H1 (cell line): ENCODE measurements around the gene DCHS1. TPM values are rescaled to one million over a fixed set of nuclear protein-coding genes. Genes with fewer than 3 reads are reported as not detected.

Experiments
- CTCF ChIA-PET: fragments of 300-600 bp; sonication (Branson Sonifier 250); formaldehyde crosslinking; loops from one replicate; lab custom pipeline; 2021; ENCODE audit not compliant: partially characterized antibody; lab: Charles Lee
- POLR2A ChIA-PET: fragments of 300-600 bp; sonication (Branson Sonifier 250); formaldehyde crosslinking; loops from one replicate; lab custom pipeline; 2021; ENCODE audit warnings: inconsistent platforms; ENCODE audit not compliant: partially characterized antibody; lab: Charles Lee
- DNase-seq, 2 experiments: peaks; one replicate each; pipeline versions ENCODE4 v3.0.0 to v3.0.0-alpha.2; 2010 to 2022; ENCODE audit warnings: low spot score in 2 of 2, low read depth in 1 of 2, mixed read lengths in 1 of 2
- FAIRE-seq: peaks from 2 replicates; lab custom pipeline; 2011; peaks lifted over from hg19 to GRCh38; lab: Jason Lieb, UNC
- H2AFZ ChIP-seq: 2 replicates; pipeline ENCODE4 v1.8.1; 2012; ENCODE audit warnings: low read length, inconsistent platforms
- H2AK5ac ChIP-seq: 2 replicates; pipeline ENCODE4 v1.6.1; 2013; ENCODE audit warnings: low read depth, low read length
- H2BK120ac ChIP-seq: replicated peaks from 2 replicates; pipeline ENCODE3; 2013; ENCODE audit warnings: low read depth, low read length, inconsistent platforms
- H2BK12ac ChIP-seq: 2 replicates; pipeline ENCODE4 v1.6.1; 2013; ENCODE audit warnings: low read depth, low read length
- H2BK15ac ChIP-seq: 2 replicates; pipeline ENCODE4 v1.6.1; 2013; ENCODE audit warnings: low read length
- H2BK20ac ChIP-seq: 2 replicates; pipeline ENCODE4 v1.6.1; 2013; ENCODE audit warnings: low read length
- H2BK5ac ChIP-seq: 2 replicates; pipeline ENCODE4 v1.6.1; 2013; ENCODE audit warnings: low read depth, low read length
- H3K14ac ChIP-seq: 2 replicates; pipeline ENCODE4 v1.6.1; 2013; ENCODE audit warnings: inconsistent platforms; ENCODE audit not compliant: insufficient read length
- H3K18ac ChIP-seq: 2 replicates; pipeline ENCODE4 v1.6.1; 2013; ENCODE audit warnings: low read length; ENCODE audit errors: extremely low read depth
- H3K23ac ChIP-seq: 2 replicates; pipeline ENCODE4 v1.6.1; 2013; ENCODE audit warnings: inconsistent platforms; ENCODE audit not compliant: insufficient read length
- H3K23me2 ChIP-seq: 2 replicates; pipeline ENCODE4 v1.6.1; 2013; ENCODE audit warnings: low read depth, low read length
- H3K27ac ChIP-seq: 2 replicates; pipeline ENCODE4 v1.6.1; 2011; ENCODE audit warnings: low read depth, low read length, inconsistent platforms
- H3K27me3 ChIP-seq, 4 experiments: replicated peaks in 1 of 4; 1 replicate in 1 of 4; 2 replicates in 3 of 4; pipeline versions ENCODE4 v1.6.1 to v1.8.1; 2011 to 2013; ENCODE audit warnings: low read length in 3 of 4, mild to moderate bottlenecking in 3 of 4, inconsistent platforms in 2 of 4, mixed read lengths in 2 of 4, moderate library complexity in 1 of 4; ENCODE audit not compliant: control insufficient read depth in 3 of 4, insufficient read depth in 3 of 4; ENCODE audit errors: extremely low read depth in 1 of 4
- H3K36me3 ChIP-seq, 4 experiments: 2 replicates each; pipeline versions ENCODE4 v1.6.1 to v1.8.1; 2011 to 2013; ENCODE audit warnings: mild to moderate bottlenecking in 4 of 4, low read length in 3 of 4, moderate library complexity in 2 of 4, control low read depth in 1 of 4, inconsistent platforms in 1 of 4; ENCODE audit not compliant: insufficient read depth in 4 of 4, control insufficient read depth in 2 of 4
- H3K4ac ChIP-seq: replicated peaks from 2 replicates; pipeline ENCODE3; 2013; ENCODE audit warnings: low read length, low read depth, mixed read lengths, inconsistent platforms; ENCODE audit not compliant: insufficient read length
- H3K4me1 ChIP-seq, 4 experiments: replicated peaks in 1 of 4; 1 replicate in 1 of 4; 2 replicates in 3 of 4; pipeline versions ENCODE4 v1.6.1 to v1.8.1; 2011 to 2013; ENCODE audit warnings: low read length in 3 of 4, inconsistent platforms in 2 of 4, mixed read lengths in 1 of 4; ENCODE audit not compliant: insufficient read depth in 4 of 4, control insufficient read depth in 3 of 4
- H3K4me2 ChIP-seq, 2 experiments: 2 replicates each; pipeline versions ENCODE4 v1.6.1 to v1.8.1; 2011 to 2013; ENCODE audit warnings: low read depth in 2 of 2, low read length in 2 of 2, control low read depth in 1 of 2, inconsistent platforms in 1 of 2, mild to moderate bottlenecking in 1 of 2; ENCODE audit not compliant: insufficient read depth in 1 of 2
- H3K4me3 ChIP-seq, 4 experiments: fragments of 200-600, 300-600 bp in 1 of 4; sonication (generic), shearing (Covaris generic), sonication (Bioruptor Twin) in 1 of 4; 2 replicates each; pipeline versions ENCODE4 v1.5.1 to v1.8.1; 2011 to 2016; ENCODE audit warnings: low read length in 4 of 4, low read depth in 3 of 4, control low read depth in 2 of 4, inconsistent platforms in 2 of 4, mild to moderate bottlenecking in 2 of 4, mixed read lengths in 1 of 4, moderate library complexity in 1 of 4; ENCODE audit not compliant: insufficient read depth in 2 of 4; ENCODE audit errors: extremely low read depth in 1 of 4
- H3K56ac ChIP-seq: replicated peaks from 2 replicates; pipeline ENCODE3; 2013; ENCODE audit warnings: low read depth, mild to moderate bottlenecking, mixed read lengths, low read length, inconsistent platforms; ENCODE audit not compliant: insufficient read length
- H3K79me1 ChIP-seq: 2 replicates; pipeline ENCODE4 v1.6.1; 2013; ENCODE audit warnings: low read depth, low read length, control low read depth
- H3K79me2 ChIP-seq, 2 experiments: 2 replicates each; pipeline versions ENCODE4 v1.6.1 to v1.8.1; 2012 to 2013; ENCODE audit warnings: low read length in 2 of 2, mild to moderate bottlenecking in 2 of 2, inconsistent platforms in 1 of 2; ENCODE audit not compliant: insufficient read depth in 2 of 2, control insufficient read depth in 1 of 2
- H3K9ac ChIP-seq, 4 experiments: replicated peaks in 1 of 4; 1 replicate in 1 of 4; 2 replicates in 3 of 4; pipeline versions ENCODE4 v1.6.1 to v1.8.1; 2011 to 2013; ENCODE audit warnings: low read depth in 3 of 4, low read length in 3 of 4, control low read depth in 2 of 4, mild to moderate bottlenecking in 2 of 4, moderate library complexity in 2 of 4, inconsistent platforms in 1 of 4; ENCODE audit errors: extremely low read depth in 1 of 4
- H3K9me3 ChIP-seq, 2 experiments: 2 replicates each; pipeline versions ENCODE4 v1.6.1 to v1.8.1; 2012 to 2013; ENCODE audit warnings: mild to moderate bottlenecking in 2 of 2, moderate library complexity in 2 of 2, control low read depth in 1 of 2, inconsistent platforms in 1 of 2, low read depth in 1 of 2, low read length in 1 of 2, mixed read lengths in 1 of 2; ENCODE audit not compliant: insufficient read depth in 2 of 2
- H4K20me1 ChIP-seq, 2 experiments: replicated peaks in 1 of 2; 2 replicates each; pipeline versions ENCODE3 to v1.8.1; 2011 to 2013; ENCODE audit warnings: inconsistent platforms in 2 of 2, low read length in 2 of 2, mild to moderate bottlenecking in 1 of 2; ENCODE audit not compliant: insufficient read depth in 2 of 2, control insufficient read depth in 1 of 2
- H4K5ac ChIP-seq: 2 replicates; pipeline ENCODE4 v1.6.1; 2013; ENCODE audit warnings: low read length, low read depth, mixed read lengths, inconsistent platforms; ENCODE audit not compliant: insufficient read length
- H4K8ac ChIP-seq: 2 replicates; pipeline ENCODE4 v1.8.0; 2013; ENCODE audit warnings: mild to moderate bottlenecking, moderate library complexity, low read length, inconsistent platforms; ENCODE audit not compliant: insufficient read depth; ENCODE audit errors: extremely low read depth
- H4K91ac ChIP-seq: replicated peaks from 2 replicates; pipeline ENCODE3; 2013; ENCODE audit warnings: low read length, mixed read lengths, inconsistent platforms; ENCODE audit not compliant: insufficient read length
- ASH2L ChIP-seq: fragments of 200-600, 300-600 bp; sonication (generic); IDR thresholded peaks from one replicate; pipeline ENCODE4 v1.7.1; 2017; ENCODE audit warnings: low read length
- BACH1 ChIP-seq: IDR thresholded peaks from 2 replicates; pipeline ENCODE4 v1.6.1; 2012; ENCODE audit warnings: low read length, improper control_type of control experiment
- CHD1 ChIP-seq: IDR thresholded peaks from 2 replicates; pipeline ENCODE4 v1.6.1; 2012; ENCODE audit warnings: low read depth, low read length, improper control_type of control experiment
- EP300 ChIP-seq, 2 experiments: IDR thresholded peaks; 1 replicate in 1 of 2; 2 replicates in 1 of 2; pipeline ENCODE4 v1.6.1; 2011 to 2012; ENCODE audit warnings: low read depth in 2 of 2, low read length in 2 of 2, mild to moderate bottlenecking in 2 of 2, borderline replicate concordance in 1 of 2, inconsistent platforms in 1 of 2, moderate library complexity in 1 of 2
- EZH2 ChIP-seq: fragments of 200-600 bp; sonication (generic); IDR thresholded peaks from 2 replicates; pipeline ENCODE4 v1.7.1; 2012; ENCODE audit warnings: low read depth, mild to moderate bottlenecking, moderate library complexity, low read length, inconsistent platforms; ENCODE audit not compliant: severe bottlenecking
- GABPA ChIP-seq: IDR thresholded peaks from 2 replicates; pipeline ENCODE4 v1.6.1; 2011; ENCODE audit warnings: mild to moderate bottlenecking, low read length, moderate library complexity, borderline replicate concordance; ENCODE audit not compliant: insufficient read depth
- PHF8 ChIP-seq: fragments of 200-600 bp; sonication (generic); conservative IDR thresholded peaks from 2 replicates; pipeline ENCODE4 v1.7.1; 2012; ENCODE audit warnings: low read depth, mild to moderate bottlenecking, inconsistent platforms, low read length, moderate library complexity
- POLR2AphosphoS5 ChIP-seq: IDR thresholded peaks from 2 replicates; pipeline ENCODE4 v1.6.1; 2011; ENCODE audit warnings: low read depth, low read length
- POU5F1 ChIP-seq: IDR thresholded peaks from 2 replicates; pipeline ENCODE4 v1.6.1; 2011; ENCODE audit warnings: low read depth, mild to moderate bottlenecking, low read length, moderate library complexity
- RAD21 ChIP-seq, 2 experiments: IDR thresholded peaks in 1 of 2; conservative IDR thresholded peaks in 1 of 2; 2 replicates each; pipeline ENCODE4 v1.6.1; 2011; ENCODE audit warnings: low read depth in 2 of 2, low read length in 2 of 2, improper control_type of control experiment in 1 of 2, inconsistent platforms in 1 of 2, mild to moderate bottlenecking in 1 of 2, moderate library complexity in 1 of 2
- SUZ12 ChIP-seq: fragments of 200-600 bp; sonication (generic); IDR thresholded peaks from 2 replicates; pipeline ENCODE4 v1.6.1; 2012; ENCODE audit warnings: mild to moderate bottlenecking, inconsistent platforms, low read length, moderate library complexity, mixed read lengths
- TBP ChIP-seq: IDR thresholded peaks from 2 replicates; pipeline ENCODE4 v1.6.1; 2011; ENCODE audit warnings: low read depth, low read length, improper control_type of control experiment
- WGBS, 2 experiments: shearing (Covaris generic) in 1 of 2; methylation state at CpG; one replicate each; pipeline versions ENCODE4 v1.1.6 to v1.1.7; 2013 to 2015; ENCODE audit warnings: low lambda C conversion rate in 2 of 2, mixed read lengths in 2 of 2, inconsistent platforms in 1 of 2, low coverage in 1 of 2, missing lambda C conversion rate in 1 of 2; ENCODE audit not compliant: insufficient replicate concordance in 2 of 2, insufficient coverage in 1 of 2, insufficient read length in 1 of 2; ENCODE audit errors: extremely low coverage in 1 of 2, missing lambda C conversion rate in 1 of 2; 5-methylcytosine and 5-hydroxymethylcytosine counted together
- polyA plus RNA-seq, 7 experiments: library from polyadenylated mRNA; depleted of rRNA in 3 of 7; stranded (reverse) in 5 of 7; unstranded in 2 of 7; fragments of >200 nt in 5 of 7; fragments of 200-250 nt in 2 of 7; gene quantifications; 1 replicate in 5 of 7; 2 replicates in 1 of 7; 4 replicates in 1 of 7; pipeline versions ENCODE4 v1.2.1 to v1.2.3, GENCODE V29; 2011 to 2013; ENCODE audit warnings: missing spikeins in 2 of 7, mixed read lengths in 2 of 7
- total RNA-seq: library from RNA; stranded (reverse); fragmentation: NEBNext Ultra II Directional; extraction: Animal tissue kit (Norgen Biotek cat#: 25700); gene quantifications from 2 replicates; pipeline ENCODE4 v1.2.1, GENCODE V29; 2021

The DCHS1 gene
- total and polyA plus RNA-seq, 2 of the 8 experiments (the other 6 are each of a cell fraction or from before 2014, with no cell fraction given), result 8.2 to 10.5 TPM

GRCh38 chr11:6625156-6625831 lies 30.3 kb downstream of the DCHS1 start:
- Histone ChIP-seq H4K8ac (peak overlapping the region; percentile 31; the same call in 1 of the 2 replicates), H3K9me3 (no peaks in the 10 kb centered on the region), H2BK15ac (no peak overlapping the region), H3K4me3 (no peak overlapping the region), H4K5ac (no peak overlapping the region), H3K18ac (no peak overlapping the region), H2AFZ (no peak overlapping the region), H2AK5ac (no peak overlapping the region), H4K91ac (no peak overlapping the region), H3K27me3 (peaks cover 8 to 21% (median 17%) of the 10 kb centered on the region in 4 experiments), H2BK120ac (no peak overlapping the region), H3K4me2 (no peak overlapping the region), H2BK12ac (no peak overlapping the region), H3K23me2 (peaks cover 7% of the 10 kb centered on the region; the same call in 1 of the 2 replicates), H3K14ac (no peak overlapping the region), H3K23ac (no peak overlapping the region), H3K79me1 (no peaks in the 10 kb centered on the region; the same call in none of the 2 replicates), H2BK5ac (no peak overlapping the region), H3K36me3 (peaks cover 0 to 3% (median 1%) of the 10 kb centered on the region in 4 experiments; a peak in 3 of 8 replicates), H2BK20ac (no peak overlapping the region), H3K4ac (no peak overlapping the region), H3K4me1 (peaks cover 0 to 4% (median 2%) of the 10 kb centered on the region in 4 experiments; a peak in 2 of 7 replicates), H3K27ac (no peak overlapping the region), H3K56ac (no peak overlapping the region), H4K20me1 (peaks cover 4% of the 10 kb centered on the region in 2 experiments), H3K79me2 (no peaks in the 10 kb centered on the region), H3K9ac (no peak overlapping the region)
- DNase-seq, result no peak
- ChIA-PET CTCF (interaction anchor here (0.7 to 1.3 kb wide), 3 partner anchors 12 to 81 kb away, joined by 3 read pairs; no protein-coding TSS in a partner anchor), POLR2A (interaction anchor here (1.0 to 1.5 kb wide), 2 partner anchors 14 to 61 kb away, joined by 3 to 8 read pairs; partner anchors contain the start of gene TAF10)
- FAIRE-seq, result no peak
- WGBS, 2 experiments, result 94% methylated on average over 12 of the region's 12 CpGs; no CpG with 5 or more reads in 1 of the 2 experiments
- TF ChIP-seq PHF8 (no peak), TBP (no peak), CHD1 (no peak), SUZ12 (no peak), EZH2 (no peak), POU5F1 (no peak), GABPA (no peak), BACH1 (no peak), RAD21 (IDR thresholded peaks at IDR 0.05 in 1 of 2, conservative IDR thresholded peaks at IDR 0.05 in 1 of 2; ENCODE audit: low read depth in 2 of 2, low read length in 2 of 2) (no peak), ASH2L (no peak), POLR2AphosphoS5 (no peak), EP300 (IDR thresholded peaks at IDR 0.05; ENCODE audit: borderline replicate concordance in 1 of 2, low read depth in 2 of 2, low read length in 2 of 2) (no peak)
